IPS-NIHi7 (cell line): Measurements from ENCODE around the gene PLXNA4.

Source experiments
- DNase-seq: peaks from one replicate; pipeline ENCODE4 v3.0.0; 2012; ENCODE audit warnings: mixed read lengths; ENCODE audit errors: extremely low spot score

The PLXNA4 gene

DNA sequence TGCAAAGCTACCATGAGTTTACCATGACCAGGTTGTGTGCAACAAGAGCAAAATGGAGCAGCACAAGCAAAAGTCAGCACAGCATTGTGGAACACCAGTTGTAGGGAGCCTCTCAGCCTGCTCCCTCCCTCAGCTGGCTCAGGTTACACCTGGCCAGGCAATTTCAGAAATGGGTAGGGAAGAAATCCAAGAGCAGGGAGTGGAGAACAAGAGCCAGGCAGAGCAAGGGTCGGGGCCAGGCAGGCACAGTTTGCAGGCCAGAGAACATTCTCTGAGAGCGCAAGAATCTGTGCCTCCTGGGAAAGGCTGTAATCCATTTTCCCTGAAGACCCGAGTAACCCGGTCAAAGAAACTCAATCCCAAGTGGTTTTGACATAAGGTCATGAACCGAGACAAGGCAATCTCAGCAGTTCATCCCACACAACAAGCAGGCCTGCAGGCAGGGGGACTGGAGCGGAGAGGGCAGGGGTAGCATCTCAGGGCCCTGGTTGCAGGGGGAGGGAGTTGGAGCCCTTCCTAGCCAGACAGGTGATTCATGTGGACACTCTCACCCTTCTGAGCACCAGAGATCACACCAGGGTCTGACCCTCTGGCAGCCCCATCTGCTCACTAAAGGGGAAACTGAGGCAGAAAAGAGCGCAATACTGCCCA is 258.4 kb downstream of the PLXNA4 start:
- no peak for DNase-seq

DNA sequence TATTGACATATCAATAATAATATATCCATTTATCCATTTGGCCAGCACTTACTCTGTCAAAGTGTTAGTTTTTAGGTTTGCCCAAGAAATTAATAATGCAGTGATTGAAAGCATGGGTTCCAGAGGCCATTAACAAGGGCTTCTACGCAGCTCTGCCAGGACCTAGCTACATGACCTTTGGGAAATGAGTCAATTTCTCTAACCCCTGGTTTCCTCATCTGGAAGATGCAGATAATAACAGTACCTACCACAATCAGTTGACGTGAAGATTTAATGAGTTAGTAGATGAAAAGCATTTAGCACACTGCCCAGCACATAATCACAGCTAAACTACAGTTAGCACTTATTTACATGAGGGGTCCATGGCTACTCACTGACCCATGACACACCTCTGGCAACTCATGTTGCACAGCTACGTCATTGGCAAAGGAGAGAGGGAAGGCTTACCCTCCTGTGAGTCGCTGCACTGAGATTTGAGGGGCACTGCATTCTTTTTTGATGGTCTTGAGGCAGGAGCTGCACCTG is 263.7 kb downstream of the PLXNA4 start:
- no peak for DNase-seq

DNA sequence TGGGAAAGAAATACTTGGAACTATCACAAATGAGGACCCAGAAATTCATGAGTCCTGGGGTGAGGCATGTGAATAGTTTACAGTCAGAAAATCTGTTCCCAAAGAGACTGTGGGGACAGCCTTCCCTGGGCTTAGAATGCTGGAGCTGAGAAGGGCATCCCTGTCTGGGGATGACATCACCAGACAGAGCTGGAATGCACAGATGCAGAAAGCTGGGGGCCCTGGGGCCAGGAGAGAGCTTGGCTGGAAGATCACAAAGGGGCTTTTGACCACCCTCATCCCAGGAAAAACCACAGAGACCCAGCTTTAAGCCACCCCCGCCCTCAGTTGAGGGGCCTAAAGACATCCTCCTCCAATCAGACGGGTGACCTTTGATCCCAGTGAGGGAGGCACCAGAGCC is 264.5 kb downstream of the PLXNA4 start:
- no peak for DNase-seq

DNA sequence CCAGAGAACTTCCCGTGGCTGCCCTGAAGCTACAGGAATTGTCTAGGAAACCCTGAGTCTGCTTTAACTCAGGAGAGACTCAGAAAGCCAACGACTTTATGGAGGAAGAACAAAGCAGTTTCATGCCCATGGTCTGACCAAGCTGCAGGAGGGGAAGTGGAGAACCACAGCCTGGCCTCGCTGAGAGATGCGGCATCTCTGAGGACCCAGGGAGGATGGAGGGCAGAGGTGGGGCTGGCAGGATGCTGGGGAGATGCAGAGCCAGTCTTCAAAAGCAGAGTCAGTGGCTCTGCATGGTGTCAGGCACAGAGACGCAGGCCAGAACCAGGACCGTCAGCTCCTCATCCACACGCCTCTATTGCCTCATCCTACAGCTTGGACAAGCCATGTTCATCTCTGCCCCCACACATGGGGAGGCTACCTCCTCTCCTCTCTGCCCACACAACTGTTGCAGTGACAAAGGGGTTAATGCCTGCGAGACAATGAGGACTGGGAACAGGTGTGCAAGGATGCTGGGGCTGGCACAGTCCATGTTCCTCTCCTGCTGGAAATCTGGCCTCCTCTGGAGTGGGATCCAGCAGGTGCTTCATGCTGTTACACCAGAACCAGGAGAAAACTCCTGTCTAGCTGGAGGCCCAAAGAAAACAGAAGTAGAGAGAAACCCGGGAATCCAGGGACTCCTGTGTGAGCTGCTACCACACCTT is 267.0 kb downstream of the PLXNA4 start:
- DNase-seq = no peak

DNA sequence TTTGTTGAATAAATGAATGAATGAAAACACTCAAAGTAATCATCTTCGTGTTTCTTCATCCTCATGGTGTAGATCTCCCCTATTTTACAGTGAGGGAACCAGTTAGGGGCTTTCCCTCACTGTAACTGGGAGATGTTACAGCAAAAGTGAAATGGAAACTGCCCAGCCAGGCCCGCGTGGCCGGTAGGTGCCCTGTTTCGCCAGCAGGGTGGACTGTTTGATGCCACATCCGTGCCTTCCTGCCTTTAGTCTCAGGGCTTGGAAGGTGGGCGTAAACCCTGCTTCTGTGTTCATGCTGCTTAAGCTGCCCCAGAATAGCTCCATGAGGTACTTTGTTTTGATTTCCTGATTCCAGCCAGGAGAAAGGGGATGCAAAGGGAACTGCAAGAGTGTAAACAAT is 268.8 kb downstream of the PLXNA4 start:
- DNase-seq = no peak

DNA sequence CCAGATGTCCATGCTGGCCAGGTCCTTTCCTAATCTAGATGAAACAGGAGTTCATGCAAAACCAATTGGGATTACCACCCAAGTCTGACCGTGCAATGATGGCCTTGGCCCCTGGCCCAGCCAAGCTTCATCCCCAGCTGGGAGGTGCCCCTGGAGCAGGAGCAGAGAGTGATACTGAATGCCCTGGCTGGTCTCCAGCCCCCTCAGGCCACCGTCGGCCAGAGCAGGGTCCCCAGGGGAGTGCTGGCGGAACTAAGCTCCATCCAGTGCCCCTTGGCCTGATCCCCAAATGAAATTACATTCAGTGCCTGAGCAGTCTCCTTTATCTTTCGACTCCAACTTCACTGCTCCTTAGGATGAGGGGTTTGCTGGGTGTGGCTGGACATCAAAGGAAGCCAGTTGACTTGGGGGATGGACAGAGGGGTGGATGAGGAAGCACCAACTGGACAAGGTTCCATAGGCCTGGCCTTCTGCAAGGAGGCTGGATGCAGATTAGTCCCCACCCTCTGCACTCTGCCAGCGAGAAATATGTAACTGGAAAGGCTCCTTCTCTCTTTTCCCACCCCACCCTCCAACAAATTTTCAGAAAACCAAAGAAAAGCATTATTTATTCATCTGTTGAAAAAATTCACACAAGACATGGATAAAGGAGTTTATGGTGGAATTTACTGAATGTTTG is 275.5 kb downstream of the PLXNA4 start:
- DNase-seq = no peak

DNA sequence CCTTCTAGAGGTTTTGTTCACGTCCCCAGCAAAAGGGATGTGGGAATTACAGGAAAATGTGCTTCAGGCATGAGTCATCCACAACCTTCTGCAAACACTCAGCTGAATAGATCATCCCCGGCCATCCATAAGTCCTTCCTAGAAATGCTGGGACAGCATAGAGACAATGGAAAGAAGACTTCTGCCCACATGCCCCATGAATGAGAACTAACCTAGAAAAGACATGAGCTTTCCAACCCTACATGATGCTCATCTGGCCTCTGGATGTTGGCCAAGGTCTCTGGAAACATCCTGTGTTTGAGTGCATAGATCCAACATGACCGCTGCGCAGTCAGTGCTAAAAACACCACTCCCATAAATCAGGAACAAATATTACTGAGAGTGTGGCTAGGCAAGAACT is 277.5 kb downstream of the PLXNA4 start:
- no peak for DNase-seq

DNA sequence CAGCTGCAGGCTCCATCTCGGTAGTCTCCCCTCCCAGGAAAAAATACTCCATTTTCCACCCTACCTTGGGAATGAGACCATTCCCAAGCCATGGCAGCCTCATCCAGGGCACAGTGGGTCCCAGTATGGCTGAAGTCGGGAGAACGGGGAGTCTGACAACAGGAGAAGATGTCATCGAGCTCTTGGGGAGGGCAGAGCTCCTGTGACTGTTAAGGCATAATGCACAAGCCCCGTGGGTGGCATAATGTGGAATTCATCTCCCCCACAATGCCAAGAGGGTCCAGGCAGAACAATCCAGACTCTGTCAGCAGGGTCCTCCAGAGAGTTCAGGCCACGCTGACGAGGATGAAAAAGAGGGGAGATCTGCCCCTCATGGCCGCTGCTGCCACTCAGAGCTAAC is 279.4 kb downstream of the PLXNA4 start:
- DNase-seq = no peak

DNA sequence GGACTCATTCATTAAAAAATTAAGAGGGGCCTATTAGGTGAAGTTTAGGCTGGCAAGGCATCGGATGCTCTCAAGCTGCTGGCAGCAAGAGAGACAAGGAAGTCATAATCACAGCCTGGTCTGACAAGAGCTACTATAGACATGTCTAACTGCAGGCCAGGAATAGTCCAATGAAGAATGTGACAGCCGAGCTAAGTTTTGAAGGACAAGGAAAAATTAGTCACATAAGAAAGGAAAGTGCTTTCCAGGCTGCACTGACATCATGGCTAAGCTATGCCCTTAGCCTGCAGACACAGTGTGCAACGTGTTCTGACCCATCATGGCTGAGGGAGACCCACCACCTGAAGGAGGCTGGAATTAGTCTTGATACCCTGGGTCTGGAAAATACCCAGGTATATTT is 281.1 kb downstream of the PLXNA4 start:
- DNase-seq = no peak

DNA sequence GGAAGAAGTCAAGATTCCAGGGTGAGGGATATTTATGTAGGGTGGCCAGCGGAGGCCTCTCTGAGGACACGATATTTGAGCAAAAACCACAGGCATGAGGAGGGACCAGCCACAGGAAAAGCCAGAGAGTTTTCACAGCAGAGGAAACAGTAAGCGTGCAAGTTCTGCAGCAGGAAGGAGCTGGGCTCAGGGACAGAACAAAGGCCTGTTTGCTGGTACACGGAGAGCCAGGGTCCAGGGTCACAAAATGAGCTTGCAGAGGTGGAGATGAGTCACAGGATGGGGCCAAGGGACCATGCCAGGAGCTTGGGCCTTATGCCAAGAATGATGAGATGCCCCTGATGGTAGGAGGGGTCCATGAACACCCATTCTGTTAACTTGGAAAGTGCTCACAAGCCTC is 283.5 kb downstream of the PLXNA4 start:
- DNase-seq = no peak

DNA sequence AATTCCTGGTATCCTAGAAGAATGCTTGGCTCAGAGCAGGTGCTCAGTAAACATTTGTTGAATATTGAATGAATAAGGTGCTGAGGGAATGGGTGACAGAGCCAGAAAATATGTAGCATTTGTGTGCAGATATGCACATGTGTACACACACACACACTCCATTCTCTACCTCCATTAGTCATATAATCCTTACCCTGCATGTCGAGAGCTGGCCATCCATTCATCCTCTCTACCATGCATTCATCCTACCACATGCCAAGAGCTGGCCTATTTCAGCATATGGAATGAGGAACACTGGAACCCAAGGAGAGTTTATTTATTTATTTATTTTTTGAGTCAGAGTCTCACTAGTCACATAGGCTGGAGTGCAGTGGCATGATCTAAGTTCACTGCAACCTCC is 284.8 kb downstream of the PLXNA4 start:
- DNase-seq = no peak

DNA sequence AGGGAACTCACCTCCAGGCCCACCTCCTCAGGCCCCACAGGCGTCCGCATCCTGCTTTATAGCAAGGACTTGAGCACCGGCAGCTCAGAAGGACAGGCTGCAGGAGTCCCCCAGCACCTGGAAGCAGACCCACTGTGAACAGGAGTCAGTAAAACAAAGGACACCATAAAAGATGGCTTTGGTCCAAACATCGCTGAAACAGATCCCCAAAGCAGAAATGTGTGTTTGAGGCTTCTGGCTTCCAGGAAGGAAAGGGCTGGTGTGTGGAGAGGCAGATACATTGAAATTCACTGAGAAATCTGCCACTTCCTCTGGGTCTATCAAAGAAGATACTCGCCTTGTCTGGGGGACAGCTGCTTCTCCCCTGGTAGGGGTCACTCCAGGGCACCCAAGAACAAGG is 286.2 kb downstream of the PLXNA4 start:
- no peak for DNase-seq

DNA sequence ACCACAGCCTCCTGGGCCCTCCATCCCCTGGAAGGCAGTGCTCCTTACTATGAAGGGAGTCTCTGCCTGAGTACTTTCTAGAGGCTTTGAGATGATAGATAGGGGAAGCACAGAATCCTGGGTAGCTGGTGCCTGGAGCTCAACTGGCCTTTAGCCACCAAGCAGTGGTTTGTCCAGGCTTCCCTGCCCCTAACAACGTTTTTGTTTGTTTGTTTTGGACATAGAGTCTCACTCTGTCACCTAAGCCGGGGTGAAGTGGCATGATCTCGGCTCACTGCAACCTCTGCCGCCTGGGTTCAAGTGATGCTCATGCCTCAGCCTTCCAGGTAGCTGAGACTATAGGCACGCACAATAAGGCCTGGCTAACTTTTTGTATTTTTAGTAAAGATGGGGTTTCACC is 289.4 kb downstream of the PLXNA4 start:
- DNase-seq = no peak

DNA sequence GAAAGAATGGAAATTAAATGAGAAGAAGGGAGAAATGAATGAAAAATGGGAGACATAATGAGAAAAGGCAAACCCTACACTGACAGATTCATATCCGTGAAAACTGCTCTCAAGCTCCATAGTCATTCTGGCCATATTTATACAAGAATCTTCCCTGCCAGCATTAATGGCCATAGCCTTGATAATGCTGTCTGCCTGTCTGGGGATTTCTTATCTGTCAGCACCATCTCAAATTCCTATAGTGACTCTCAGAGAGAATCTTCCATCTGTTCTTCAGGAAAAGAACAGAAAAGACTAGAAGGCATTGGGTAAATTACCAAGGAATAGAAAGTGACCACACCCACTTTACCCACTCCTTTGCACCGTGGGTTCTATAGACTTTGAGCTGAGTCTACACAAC is 295.9 kb downstream of the PLXNA4 start:
- DNase-seq = no peak

DNA sequence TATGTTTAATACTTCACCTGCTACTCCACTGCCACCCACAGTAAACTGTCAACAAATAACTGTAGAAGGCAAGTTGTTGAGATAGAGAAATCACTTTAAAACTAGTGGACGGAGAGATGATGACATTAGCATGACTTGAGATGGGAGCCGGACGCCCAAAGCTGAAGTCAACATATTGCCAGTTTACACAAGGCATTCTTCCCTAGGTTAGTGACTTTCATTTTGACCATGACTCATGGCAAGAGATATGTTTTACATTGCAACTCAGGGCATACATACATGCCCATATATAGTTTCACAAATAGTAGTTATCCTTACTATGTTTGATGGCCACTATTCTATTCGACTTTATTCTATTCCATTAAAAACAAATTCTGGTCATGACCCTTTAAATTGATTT is 296.6 kb downstream of the PLXNA4 start:
- no peak for DNase-seq

DNA sequence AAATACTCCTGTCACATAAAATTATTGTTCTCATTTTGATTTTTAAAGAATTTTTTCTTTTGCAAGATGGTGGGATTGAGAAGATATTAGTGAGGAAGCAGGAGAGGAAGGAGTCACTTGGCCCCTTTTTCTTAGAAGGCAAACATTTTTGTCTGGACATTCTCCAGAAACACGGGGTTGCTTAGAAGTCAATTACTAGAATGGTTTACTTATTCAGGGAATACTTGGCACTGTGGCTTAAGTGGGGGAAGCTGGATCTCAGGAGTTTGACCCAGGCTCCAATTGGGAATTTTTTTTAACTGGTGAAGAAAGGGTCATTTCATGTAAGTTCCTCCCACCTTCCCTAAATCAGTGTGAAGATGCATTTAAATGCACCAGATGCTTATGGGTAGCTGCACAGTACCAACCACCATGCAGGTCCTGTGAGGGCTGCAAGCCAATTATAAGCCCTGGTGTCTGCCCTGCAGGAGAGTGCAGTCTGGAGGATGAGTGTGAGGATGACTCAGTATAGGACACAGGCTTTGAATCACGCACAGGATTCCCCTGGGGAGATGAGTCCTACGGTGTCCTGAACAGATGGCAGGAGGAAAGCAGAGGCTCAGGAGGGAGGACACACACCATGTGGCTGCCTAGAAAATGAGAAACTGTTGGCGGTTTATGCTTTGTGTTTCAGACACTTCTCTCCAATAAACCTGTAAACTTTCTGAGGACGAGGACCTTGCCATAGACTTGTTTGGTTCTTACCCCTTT is 299.1 kb downstream of the PLXNA4 start:
- DNase-seq = no peak

DNA sequence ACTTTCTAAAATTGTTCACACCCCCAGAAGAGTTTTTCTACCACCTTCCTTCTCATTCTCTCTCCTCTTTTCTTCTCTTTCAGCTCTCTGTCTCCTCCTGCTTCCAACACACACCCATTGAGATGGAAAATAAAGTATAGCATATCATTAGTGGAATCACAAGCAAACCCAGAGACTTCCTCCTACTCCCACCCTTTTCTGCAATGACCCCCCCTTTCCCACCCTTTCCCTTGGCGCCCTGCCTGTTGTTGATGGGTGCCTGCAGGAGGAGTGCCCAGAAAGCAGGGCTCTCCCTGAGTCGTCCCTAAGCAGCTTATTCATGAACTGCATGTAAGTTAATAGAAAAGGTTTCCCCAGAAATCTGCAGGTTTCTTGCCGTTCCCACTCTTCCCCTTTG is 300.0 kb downstream of the PLXNA4 start:
- DNase-seq = no peak

DNA sequence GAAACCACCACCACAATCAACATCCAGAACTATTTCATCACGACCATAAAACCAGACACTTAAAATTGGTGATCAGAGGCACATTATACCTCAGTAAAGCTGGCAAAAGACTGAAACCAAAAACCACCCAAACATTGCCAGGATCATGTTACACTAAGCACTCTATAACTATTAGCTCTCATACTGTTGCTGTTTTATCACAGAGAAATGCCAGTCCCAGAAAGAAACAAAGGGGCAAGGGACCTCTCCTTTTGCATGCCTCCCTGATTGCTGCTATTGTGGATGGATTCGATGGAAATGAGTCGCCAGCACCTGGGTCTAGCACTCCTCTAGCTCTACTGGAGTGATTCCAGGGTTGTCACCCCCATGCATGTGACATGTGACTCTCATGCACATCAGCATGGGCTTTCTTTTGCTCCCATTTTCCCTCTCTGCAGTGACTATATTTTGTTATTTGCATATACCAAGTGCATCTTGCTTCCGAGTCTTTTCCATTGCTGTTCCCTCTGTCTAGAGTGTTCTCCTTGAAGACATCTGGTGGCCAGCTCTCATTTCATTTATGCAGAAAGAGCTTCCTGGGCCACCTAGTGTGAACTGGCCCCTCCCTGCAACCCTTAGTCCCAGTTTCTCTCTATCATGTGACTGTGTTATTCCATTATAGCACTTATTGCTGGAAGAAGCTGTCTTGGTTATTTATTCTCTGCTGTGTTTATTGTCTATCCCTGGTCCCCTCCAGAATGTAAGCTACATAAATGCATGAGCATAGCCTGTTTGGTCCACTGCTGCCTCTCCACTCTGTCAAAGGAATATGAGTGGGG is 300.6 kb downstream of the PLXNA4 start:
- no peak for DNase-seq

DNA sequence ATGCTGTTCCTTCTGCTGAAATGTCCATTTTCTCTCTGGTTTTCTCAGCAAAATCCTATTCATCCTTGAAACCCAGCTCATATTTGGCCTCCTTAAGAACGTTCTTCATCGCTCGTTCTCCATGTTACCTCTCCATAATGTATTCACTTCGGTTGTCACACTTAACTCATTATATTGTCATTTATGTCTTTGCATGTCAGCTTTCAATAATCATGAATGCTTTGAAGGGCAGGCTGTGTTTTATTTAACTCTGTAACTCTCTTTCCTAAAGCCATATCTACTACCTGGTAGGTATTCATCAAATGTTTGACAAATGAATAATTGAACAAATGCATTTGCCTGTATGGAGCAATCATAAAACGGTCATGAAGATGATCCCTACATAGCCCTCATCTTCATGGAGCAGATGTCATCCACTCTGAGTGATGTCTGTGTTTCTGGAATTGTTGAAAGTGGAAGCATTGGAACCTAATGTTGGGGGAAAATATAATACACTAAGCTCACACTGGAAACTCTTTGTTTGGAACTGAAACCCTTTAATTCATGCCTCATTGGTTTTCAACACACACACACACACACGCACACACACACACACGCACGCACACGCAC is 303.4 kb downstream of the PLXNA4 start:
- DNase-seq = no peak

DNA sequence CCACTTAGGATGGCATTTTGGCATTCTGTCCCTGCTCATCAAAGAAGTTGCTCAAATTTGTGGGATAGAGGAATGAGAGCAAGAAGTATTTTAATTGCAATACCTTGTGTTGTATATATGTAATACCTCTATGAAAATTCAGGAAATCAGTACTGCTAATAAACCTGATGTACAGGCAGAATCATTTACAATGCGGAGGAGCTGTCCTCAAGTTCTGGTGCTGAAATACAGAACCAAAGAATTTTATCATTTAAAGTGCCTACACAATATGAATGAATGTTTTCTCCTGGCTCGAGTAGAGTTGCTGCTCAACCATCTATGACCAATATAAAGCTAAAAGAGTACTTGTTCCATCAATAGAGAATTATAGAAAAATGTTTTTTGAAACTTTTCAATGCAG is 305.8 kb downstream of the PLXNA4 start:
- DNase-seq = no peak

DNA sequence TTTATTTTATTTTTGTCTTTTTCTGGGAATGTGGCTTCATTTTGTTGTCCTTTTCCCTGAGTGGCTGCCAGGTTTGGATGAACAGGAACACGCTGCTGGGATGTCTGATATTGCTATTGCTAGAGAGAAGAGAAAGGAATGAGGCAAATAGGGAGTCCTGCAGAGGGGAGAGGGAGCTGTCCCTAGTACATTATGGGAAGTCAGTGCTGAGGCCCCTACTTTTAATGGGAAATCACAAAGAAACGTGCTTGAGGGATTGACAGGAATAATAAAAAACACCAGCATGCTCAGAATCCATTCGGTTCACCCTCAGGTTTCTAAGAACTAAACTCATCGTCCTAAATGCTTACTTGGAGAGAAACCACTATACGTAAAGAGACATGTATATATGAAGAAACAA is 306.6 kb downstream of the PLXNA4 start:
- no peak for DNase-seq
